NCI-H82 treated with DMSO at 0.1 percent for 48 hours (cell line): ENCODE measurements around the gene CDHR2.
"Not testable (repeated sequence)": the region's sequence is repeated elsewhere in the genome, so short reads cannot be mapped to it uniquely, and the experiment has no call there.

Experiments
- DNase-seq: peaks from one replicate; lab custom pipeline; 2025; ENCODE audit not compliant: unreplicated experiment; lab: John Stamatoyannopoulos, UW

Gene CDHR2

GRCh38 chr5:176594554-176594953, 45.4 kb downstream of the CDHR2 start:
- no peak for DNase-seq

- no peak for DNase-seq
Measured at GRCh38 chr5:176595386-176595943, 46.3 kb downstream of the CDHR2 start.

- DNase-seq: no peak
Measured at GRCh38 chr5:176596069-176596644, 47.0 kb downstream of the CDHR2 start.

GRCh38 chr5:176596689-176597416, 47.7 kb downstream of the CDHR2 start:
- no peak for DNase-seq

GRCh38 chr5:176597417-176598389, 48.6 kb downstream of the CDHR2 start:
- DNase-seq: no peak

GRCh38 chr5:176599749-176600430, 50.7 kb downstream of the CDHR2 start:
- DNase-seq: not testable (repeated sequence)

- no peak for DNase-seq
Measured at GRCh38 chr5:176601901-176602482, 52.9 kb downstream of the CDHR2 start.

GRCh38 chr5:176603091-176603490, 53.9 kb downstream of the CDHR2 start:
- DNase-seq: no peak

GRCh38 chr5:176606032-176606431, 56.9 kb downstream of the CDHR2 start:
- no peak for DNase-seq

GRCh38 chr5:176606875-176607274, 57.7 kb downstream of the CDHR2 start:
- DNase-seq: no peak

- DNase-seq: no peak
Measured at GRCh38 chr5:176608142-176608705, 59.1 kb downstream of the CDHR2 start.

GRCh38 chr5:176608937-176609723, 60.0 kb downstream of the CDHR2 start:
- DNase-seq: no peak

GRCh38 chr5:176609724-176610434, 60.7 kb downstream of the CDHR2 start, which contains the start of gene GPRIN1:
Gene GPRIN1 (minus strand): TSS chr5:176610156. CDS start chr5:176599834, 10,322 bp downstream.
- DNase-seq: no peak

GRCh38 chr5:176610435-176610773, 61.3 kb downstream of the CDHR2 start:
- DNase-seq: no peak

- no peak for DNase-seq
Measured at GRCh38 chr5:176611435-176611834, 62.3 kb downstream of the CDHR2 start.

GRCh38 chr5:176612008-176612407, 62.9 kb downstream of the CDHR2 start:
- DNase-seq: no peak

- no peak for DNase-seq
Measured at GRCh38 chr5:176612855-176613254, 63.7 kb downstream of the CDHR2 start.

GRCh38 chr5:176614805-176615478, 65.8 kb downstream of the CDHR2 start:
- no peak for DNase-seq
